HAP-1 (cell line): ENCODE measurements around the gene RTEL1.
"Not testable (repeated sequence)": the region's sequence is repeated elsewhere in the genome, so short reads cannot be mapped to it uniquely, and the experiment has no call there.

ENCODE experiments used
- DNase-seq, 2 experiments: peaks; one replicate each; pipeline ENCODE4 v3.0.0-alpha.2; 2016 to 2020; ENCODE audit warnings: low spot score in 2 of 2
- H3K27me3 ChIP-seq: fragments of 250-450 bp; sonication (Bioruptor Pico); 2 replicates; pipeline ENCODE4 v1.5.1; 2020; ENCODE audit warnings: low read depth, mild to moderate bottlenecking, moderate library complexity
- H3K36me3 ChIP-seq: fragments of 250-450 bp; sonication (Bioruptor Pico); replicated peaks from 2 replicates; pipeline ENCODE4 v1.5.1; 2020; ENCODE audit warnings: mild to moderate bottlenecking
- H3K4me1 ChIP-seq: fragments of 250-450 bp; sonication (Bioruptor Pico); 2 replicates; pipeline ENCODE4 v1.5.1; 2020; ENCODE audit warnings: mild to moderate bottlenecking
- H3K4me3 ChIP-seq: fragments of 250-450 bp; sonication (Bioruptor Pico); 2 replicates; pipeline ENCODE4 v1.5.1; 2020; ENCODE audit warnings: mild to moderate bottlenecking, moderate library complexity
- H3K9me3 ChIP-seq: fragments of 250-450 bp; sonication (Bioruptor Pico); 2 replicates; pipeline ENCODE4 v1.5.1; 2020; ENCODE audit warnings: mild to moderate bottlenecking, moderate library complexity
- in situ Hi-C: fragments of 300-500 bp; cut with MboI; formaldehyde crosslinking; loops from 3 replicates; pipeline ENCODE4 v1.14.3; 2020; ENCODE audit warnings: low sequenced_read_pairs, inconsistent platforms, mixed read lengths

The RTEL1 gene, protein sequence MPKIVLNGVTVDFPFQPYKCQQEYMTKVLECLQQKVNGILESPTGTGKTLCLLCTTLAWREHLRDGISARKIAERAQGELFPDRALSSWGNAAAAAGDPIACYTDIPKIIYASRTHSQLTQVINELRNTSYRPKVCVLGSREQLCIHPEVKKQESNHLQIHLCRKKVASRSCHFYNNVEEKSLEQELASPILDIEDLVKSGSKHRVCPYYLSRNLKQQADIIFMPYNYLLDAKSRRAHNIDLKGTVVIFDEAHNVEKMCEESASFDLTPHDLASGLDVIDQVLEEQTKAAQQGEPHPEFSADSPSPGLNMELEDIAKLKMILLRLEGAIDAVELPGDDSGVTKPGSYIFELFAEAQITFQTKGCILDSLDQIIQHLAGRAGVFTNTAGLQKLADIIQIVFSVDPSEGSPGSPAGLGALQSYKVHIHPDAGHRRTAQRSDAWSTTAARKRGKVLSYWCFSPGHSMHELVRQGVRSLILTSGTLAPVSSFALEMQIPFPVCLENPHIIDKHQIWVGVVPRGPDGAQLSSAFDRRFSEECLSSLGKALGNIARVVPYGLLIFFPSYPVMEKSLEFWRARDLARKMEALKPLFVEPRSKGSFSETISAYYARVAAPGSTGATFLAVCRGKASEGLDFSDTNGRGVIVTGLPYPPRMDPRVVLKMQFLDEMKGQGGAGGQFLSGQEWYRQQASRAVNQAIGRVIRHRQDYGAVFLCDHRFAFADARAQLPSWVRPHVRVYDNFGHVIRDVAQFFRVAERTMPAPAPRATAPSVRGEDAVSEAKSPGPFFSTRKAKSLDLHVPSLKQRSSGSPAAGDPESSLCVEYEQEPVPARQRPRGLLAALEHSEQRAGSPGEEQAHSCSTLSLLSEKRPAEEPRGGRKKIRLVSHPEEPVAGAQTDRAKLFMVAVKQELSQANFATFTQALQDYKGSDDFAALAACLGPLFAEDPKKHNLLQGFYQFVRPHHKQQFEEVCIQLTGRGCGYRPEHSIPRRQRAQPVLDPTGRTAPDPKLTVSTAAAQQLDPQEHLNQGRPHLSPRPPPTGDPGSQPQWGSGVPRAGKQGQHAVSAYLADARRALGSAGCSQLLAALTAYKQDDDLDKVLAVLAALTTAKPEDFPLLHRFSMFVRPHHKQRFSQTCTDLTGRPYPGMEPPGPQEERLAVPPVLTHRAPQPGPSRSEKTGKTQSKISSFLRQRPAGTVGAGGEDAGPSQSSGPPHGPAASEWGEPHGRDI (N-terminal part only)

DNA sequence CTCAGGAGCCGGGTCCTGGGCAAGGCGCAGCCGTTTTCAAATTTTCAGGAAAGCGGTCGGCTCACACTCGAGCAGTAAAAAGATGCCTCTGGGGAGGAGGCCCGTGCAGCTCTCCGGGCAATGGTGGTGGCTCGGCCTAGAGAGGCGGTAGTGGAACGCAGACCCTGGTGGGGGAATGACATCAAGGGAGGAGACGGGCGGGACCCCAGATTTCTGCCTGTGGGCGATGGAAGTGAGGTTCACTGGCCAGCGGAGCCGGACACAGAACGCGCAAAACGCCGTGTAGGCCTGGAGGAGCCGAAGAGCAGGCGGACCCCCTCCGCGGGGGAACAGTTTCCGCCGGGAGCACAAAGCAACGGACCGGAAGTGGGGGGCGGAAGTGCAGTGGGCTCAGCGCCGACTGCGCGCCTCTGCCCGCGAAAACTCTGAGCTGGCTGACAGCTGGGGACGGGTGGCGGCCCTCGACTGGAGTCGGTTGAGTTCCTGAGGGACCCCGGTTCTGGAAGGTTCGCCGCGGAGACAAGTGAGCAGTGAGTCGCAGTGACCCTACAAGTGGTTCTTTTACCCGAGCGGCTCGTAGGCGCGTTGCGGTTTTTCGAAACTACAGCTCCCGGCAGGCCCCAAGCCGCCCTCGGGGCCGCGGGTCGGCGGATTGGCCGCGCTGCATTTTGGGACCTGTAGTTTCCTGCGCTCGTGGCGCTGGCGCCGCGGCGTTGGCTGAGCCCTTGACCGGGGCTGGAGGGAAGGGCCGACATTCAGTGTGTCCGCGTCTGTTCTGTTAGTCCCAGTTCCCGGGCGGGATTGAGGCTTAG is at the start of gene RTEL1:
Gene RTEL1, plus strand, starts transcription at position 376 of the 812 bp plus-strand sequence. CDS start 1,091 bp downstream, outside the sequence.
- H3K9me3 ChIP-seq = no peaks in the 10 kb centered on the region
- peak; percentile 89 to 92 for DNase-seq
- in situ Hi-C loops = no loop called here
- peak within 1 kb of the TSS; percentile 96 for H3K4me3 ChIP-seq
- H3K27me3 ChIP-seq = no peaks in the 10 kb centered on the region
- peaks cover 14% of the 10 kb centered on the region for H3K36me3 ChIP-seq
- peaks cover 15% of the 10 kb centered on the region for H3K4me1 ChIP-seq

DNA sequence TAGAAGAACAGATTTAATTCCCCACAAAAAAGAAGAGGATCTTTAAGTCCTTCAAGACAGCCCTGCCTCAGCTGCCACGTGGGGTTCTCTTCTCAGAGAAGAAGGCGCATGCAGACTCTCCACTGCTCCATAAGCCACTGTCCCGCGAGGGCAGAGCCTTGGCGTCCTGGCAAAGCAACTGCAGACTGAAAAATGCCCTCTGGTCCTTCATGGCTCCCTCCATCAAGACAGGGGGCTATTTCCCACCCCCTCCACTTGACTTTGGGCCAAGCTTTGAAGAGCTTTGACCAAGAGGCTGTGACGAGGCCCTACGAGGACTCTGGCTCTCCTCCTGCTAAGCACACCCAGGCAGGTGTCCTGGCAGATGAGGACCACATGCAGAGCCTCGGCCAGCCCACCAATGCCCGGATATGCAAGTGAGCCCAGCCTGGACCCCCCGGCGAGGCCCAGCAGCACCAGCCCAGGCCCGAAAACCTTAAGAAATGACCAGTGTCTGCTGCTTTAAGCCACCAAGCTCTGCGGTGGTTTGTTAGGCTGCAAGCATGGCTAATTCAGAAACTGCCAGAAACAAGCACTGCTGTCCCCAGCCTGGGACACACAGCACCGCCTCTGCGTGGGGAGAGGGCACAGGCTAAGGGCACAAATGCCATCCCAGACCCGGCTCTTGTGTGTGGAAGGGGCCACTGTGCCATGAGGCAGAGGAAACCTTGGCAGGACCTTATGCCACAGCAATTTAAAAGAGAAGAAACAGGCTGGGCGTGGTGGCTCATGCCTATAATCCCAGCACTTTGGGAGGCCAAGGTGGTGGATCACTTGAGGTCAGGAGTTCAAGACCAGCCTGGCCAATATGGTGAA is 47.3 kb upstream of the RTEL1 start:
- peaks cover 11% of the 10 kb centered on the region for H3K36me3 ChIP-seq
- no peaks in the 10 kb centered on the region for H3K27me3 ChIP-seq
- H3K4me1 ChIP-seq = no peaks in the 10 kb centered on the region
- DNase-seq = no peak
- no peak overlapping the region for H3K4me3 ChIP-seq
- no peaks in the 10 kb centered on the region for H3K9me3 ChIP-seq
- in situ Hi-C loops = no loop called here

DNA sequence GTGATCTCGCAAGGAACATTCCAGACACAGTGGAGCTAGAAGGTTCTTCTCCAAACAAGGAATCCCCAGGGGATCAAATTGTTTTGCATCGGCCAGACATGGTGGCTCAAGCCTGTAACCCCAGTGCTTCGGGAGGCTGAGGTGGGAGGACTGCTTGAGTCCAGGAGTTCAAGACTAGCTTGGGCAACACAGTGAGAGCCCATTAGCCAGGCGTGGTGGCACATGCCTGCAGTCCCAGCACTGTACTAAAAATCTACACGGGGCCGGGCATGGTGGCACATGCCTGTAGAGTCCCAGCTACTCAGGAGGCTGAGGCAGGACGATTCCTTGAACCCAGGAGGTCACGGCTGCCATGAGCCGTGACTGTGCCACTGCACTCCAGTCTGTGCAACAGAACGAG is 46.5 kb upstream of the RTEL1 start:
- Histone ChIP-seq H3K9me3 (no peaks in the 10 kb centered on the region), H3K4me3 (no peak overlapping the region), H3K36me3 (peaks cover 14% of the 10 kb centered on the region), H3K4me1 (no peaks in the 10 kb centered on the region), H3K27me3 (no peaks in the 10 kb centered on the region)
- in situ Hi-C loops = no loop called here
- no peak for DNase-seq

DNA sequence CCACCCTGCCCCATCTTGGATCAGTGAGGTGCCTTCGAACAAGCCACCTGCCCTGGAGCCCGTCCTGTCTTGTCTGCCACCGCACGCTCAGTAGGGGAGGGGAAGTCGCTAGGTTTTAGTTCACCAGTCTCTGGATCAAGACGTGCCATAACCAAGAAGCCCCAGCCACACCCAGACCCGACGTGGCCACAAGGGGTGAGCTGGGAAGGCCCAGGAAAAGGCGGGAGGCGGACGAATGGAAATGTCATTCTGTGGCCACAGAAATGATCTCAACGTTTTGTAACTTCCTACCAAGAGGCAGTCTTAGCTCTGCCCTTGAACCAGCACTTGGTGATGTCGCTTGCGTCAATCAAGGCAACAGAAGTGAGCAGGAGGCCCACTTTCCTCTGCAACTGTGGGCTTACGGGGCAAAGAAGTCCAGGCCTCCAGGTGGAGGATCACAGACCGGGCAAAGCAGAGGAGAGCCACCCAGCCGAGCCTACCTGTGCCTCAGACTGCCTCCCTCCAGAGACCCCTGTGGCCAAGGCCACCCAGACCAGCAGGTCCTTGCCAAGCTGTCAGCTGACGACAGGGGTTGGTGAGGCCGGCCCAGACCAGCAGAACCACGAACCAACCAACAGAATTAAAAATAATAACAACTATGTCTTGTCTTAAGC is 45.7 kb upstream of the RTEL1 start:
- no peak for DNase-seq
- no peaks in the 10 kb centered on the region for H3K27me3 ChIP-seq

DNA sequence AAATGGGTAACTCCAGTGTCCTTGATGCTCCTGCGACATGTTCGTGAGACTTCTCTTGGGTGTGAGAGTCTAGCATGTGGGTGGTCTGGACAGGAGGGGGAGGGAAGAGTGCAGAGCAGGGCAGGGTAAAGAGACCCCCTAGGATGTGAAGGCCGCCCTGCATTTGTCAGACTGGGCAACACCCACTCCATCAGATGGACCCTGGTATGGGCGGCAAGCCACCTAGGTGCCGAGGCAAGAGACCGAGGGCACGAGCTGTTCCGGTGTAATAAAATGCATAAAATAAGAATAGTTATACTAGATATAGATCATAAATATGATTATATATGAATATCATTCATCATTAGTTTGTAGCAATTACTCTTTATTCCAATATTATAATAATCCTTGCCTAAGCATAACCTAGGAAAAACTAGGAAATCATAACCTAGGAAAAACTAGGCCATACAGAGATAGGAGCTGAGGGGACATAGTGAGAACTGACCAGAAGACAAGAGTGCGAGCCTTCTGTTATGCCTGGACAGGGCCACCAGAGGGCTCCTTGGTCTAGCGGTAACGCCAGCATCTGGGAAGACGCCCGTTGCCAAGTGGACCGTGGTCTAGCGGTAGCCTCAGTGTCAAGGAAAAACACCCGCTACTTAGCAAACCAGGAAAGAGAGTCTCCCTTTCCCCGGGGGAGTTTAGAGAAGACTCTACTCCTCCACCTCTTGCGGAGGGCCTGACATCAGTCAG is 44.1 kb upstream of the RTEL1 start:
- in situ Hi-C loops, DNase-seq, H3K9me3 ChIP-seq, H3K27me3 ChIP-seq, H3K4me3 ChIP-seq, H3K4me1 ChIP-seq: not testable (repeated sequence)
- peaks cover 25% of the 10 kb centered on the region for H3K36me3 ChIP-seq

More for the DNA sequence above, 45.7 kb upstream of the RTEL1 start:
- H3K4me3 ChIP-seq = no peak overlapping the region
- peaks cover 18% of the 10 kb centered on the region for H3K36me3 ChIP-seq
- in situ Hi-C loops = no loop called here
- no peaks in the 10 kb centered on the region for H3K4me1 ChIP-seq
- no peaks in the 10 kb centered on the region for H3K9me3 ChIP-seq

DNA sequence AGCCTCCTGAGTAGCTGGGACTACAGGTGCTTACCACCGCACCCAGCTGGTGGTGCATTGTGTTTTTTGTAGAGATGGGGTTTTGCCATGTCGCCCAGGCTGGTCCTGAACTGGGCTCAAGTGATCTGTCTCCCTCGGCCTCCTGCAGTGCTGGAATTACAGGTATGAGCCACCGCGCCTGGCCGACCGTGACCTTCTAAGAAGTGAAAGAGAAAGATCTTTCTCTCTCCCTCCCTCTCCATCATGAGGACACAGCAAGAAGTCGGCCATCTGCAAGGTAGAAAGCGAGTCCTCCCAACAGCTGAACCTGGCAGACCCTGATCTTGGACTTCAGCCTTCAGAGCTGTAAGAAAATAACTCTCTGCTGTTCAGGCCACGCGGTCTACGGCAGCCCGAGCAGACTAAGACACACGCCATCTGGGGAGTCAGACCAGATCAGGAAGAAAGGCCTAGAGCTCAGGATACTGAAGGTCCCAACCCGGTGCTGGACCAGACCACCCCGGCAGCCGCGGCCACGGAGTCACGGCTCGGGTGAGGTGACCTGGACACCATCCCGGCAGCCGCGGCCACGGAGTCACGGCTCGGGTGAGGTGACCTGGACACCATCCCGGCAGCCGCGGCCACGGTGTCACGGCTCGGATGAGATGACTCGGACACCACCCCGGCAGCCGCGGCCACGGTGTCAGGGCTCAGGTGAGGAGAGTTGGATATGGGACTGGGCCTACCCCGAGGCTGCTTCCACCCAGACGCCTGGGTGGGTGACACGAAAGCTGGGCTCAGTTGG is 40.8 kb upstream of the RTEL1 start:
- DNase-seq = no peak
- in situ Hi-C loops = no loop called here
- Histone ChIP-seq H3K27me3 (no peaks in the 10 kb centered on the region), H3K9me3 (no peaks in the 10 kb centered on the region), H3K4me3 (no peak overlapping the region), H3K4me1 (no peaks in the 10 kb centered on the region), H3K36me3 (peaks cover 29% of the 10 kb centered on the region)

DNA sequence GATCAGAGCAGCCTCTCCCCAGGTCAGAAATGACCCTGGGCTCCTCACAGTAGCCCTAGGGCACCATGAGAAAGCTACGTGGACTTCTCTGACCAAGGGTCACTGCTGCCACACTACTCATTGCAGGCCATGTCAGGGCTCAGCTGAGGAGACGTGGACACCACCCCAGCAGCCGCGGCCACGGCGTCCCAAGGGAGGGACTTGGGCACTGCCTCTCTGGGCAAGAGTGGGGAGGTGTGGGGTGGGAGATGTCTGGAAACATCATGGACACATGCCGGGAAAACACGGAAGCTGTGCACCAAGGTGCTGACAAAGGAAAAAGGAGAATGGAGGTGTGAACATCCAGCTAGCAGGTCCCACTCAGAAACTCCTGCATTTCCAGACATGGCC is 40.2 kb upstream of the RTEL1 start:
- no peak for DNase-seq
- H3K4me3 ChIP-seq = no peak overlapping the region
- in situ Hi-C loops = no loop called here
- no peaks in the 10 kb centered on the region for H3K4me1 ChIP-seq
- H3K36me3 ChIP-seq = peaks cover 29% of the 10 kb centered on the region
- no peaks in the 10 kb centered on the region for H3K9me3 ChIP-seq
- no peaks in the 10 kb centered on the region for H3K27me3 ChIP-seq

DNA sequence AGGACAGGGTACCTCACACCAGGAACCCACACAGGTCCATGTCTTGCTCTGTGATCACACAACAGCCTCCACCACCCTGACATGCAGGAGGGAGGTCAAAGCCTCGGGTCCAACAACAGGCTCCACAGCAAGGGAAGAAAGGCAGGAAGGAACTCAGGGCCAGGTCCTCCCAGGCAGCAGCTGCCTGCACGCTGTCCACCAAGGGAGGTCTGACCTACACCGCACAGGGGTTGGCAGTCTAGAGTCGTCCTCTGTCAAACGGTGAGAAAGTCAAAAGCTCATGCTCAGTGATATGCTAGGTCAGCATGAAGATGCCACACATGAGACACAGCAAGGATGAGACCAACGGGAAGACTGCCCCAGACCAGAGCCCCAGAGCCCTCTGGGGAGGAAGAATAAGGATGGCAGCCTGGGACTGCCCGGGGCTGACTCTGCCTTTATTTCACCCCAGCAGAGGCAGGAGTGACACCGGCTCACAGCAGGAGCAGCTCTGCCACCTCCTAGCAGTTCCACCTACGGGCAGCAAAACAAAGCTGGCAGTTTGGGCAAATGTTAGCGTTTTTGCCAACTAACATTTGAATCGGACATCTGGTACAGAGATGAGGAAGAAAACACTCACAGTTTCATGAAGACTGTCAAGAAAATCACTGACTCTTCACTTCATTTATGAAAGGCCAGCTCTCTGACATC is 39.7 kb upstream of the RTEL1 start:
- peaks cover 29% of the 10 kb centered on the region for H3K36me3 ChIP-seq
- no peak for DNase-seq
- in situ Hi-C loops = no loop called here

DNA sequence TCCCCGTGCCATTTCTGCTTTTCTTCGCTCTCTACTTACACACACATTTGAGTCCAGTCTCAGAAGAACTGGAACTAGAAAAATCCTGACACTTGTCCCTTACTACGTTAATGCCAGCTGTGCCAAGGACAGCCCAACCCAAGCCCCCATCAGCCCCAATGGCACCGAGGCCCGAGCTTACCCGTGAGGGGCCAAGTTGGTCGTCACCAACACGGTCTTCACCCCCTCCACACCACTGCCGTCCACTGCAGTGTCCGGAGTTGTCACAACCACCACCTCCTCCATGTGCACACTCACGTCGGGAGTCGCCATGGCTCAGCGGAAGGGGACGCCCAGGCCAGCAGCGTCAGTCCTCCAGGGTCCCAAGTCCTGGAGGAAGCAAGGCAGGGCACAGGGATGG is 39.0 kb upstream of the RTEL1 start:
- H3K27me3 ChIP-seq = no peaks in the 10 kb centered on the region
- peaks cover 24% of the 10 kb centered on the region for H3K36me3 ChIP-seq
- H3K4me1 ChIP-seq = no peaks in the 10 kb centered on the region
- no peaks in the 10 kb centered on the region for H3K9me3 ChIP-seq
- H3K4me3 ChIP-seq = no peak overlapping the region
- in situ Hi-C loops = no loop called here
- DNase-seq = no peak

More for the DNA sequence above, 39.7 kb upstream of the RTEL1 start:
- Histone ChIP-seq H3K4me3 (no peak overlapping the region), H3K9me3 (no peaks in the 10 kb centered on the region), H3K27me3 (no peaks in the 10 kb centered on the region), H3K4me1 (no peaks in the 10 kb centered on the region)

DNA sequence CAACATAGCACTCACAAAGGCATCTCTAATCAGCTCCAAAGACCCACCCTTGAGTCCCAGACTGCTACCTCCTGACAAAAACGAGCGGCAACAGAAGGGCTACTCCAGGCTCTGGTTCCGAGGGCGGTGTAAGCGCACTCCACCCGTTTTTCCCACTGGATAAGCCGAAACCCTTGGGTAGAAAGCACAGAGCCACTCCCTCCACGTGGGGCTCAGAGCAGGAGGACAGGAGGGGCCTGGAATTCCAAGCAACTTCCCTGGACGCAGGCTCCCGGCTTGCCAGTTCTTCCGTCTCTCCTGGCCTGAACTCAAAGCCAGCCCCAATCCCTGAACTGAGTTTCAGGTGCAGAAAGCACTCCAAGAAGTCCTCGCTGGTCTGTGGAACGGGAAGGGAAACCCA is 38.6 kb upstream of the RTEL1 start:
- in situ Hi-C loops = no loop called here
- Histone ChIP-seq H3K27me3 (no peaks in the 10 kb centered on the region), H3K36me3 (peaks cover 24% of the 10 kb centered on the region), H3K4me1 (no peaks in the 10 kb centered on the region), H3K4me3 (no peak overlapping the region), H3K9me3 (no peaks in the 10 kb centered on the region)
- no peak for DNase-seq
